Measurements from ENCODE around the gene EXT2.

EXT2 gene

DNA sequence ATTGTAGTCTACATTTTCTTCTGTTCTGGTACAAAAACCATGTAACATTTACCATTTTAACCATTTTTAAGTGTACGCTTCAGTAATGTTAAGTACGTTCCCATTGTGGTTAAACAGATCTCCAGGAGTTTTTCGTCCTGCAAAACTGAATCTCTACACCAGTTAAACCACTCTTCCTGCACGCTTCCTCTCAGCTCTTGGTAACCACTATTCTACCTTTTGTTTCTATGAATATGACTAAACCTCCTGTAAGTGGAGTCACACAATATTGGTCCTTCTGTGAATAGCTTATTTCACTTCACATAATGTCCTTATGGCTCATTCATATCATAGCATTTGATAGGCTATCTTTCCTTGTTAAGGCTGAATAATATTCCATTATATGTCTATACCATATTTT, 7.1 kb upstream of the EXT2 start:
- no peak for DNase-seq

- DNase-seq: no peak
Measured at GRCh38 chr11:44088871-44089270, 6.6 kb upstream of the EXT2 start.

DNA sequence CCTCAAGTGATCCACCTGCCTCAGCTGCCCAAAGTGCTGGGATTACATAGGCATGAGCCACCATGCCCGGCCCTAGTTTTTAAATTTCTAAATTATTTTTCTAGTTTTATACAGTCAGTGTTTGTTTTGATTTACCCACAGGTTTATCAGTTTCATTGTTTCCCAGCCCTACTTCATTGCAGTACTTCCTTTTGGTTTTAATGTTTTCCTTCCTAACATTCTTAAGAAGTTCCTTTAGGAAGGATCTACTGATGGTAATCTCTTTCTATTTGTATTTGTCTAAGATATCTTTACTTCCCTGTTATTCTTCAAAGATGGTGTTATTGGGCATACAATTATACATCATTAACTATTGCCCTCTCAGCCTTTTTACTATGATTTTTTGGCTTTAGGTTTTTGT, 4.9 kb upstream of the EXT2 start:
- no peak for DNase-seq

- peak; percentile 43 for DNase-seq
Measured at GRCh38 chr11:44094260-44094868, 1.1 kb upstream of the EXT2 start.

GRCh38 chr11:44096360-44097185, 1.1 kb downstream of the EXT2 start:
- no peak for DNase-seq

GRCh38 chr11:44097821-44098220, 2.3 kb downstream of the EXT2 start:
- DNase-seq: no peak

- DNase-seq: no peak
Measured at GRCh38 chr11:44101098-44101497, 5.6 kb downstream of the EXT2 start.

DNA sequence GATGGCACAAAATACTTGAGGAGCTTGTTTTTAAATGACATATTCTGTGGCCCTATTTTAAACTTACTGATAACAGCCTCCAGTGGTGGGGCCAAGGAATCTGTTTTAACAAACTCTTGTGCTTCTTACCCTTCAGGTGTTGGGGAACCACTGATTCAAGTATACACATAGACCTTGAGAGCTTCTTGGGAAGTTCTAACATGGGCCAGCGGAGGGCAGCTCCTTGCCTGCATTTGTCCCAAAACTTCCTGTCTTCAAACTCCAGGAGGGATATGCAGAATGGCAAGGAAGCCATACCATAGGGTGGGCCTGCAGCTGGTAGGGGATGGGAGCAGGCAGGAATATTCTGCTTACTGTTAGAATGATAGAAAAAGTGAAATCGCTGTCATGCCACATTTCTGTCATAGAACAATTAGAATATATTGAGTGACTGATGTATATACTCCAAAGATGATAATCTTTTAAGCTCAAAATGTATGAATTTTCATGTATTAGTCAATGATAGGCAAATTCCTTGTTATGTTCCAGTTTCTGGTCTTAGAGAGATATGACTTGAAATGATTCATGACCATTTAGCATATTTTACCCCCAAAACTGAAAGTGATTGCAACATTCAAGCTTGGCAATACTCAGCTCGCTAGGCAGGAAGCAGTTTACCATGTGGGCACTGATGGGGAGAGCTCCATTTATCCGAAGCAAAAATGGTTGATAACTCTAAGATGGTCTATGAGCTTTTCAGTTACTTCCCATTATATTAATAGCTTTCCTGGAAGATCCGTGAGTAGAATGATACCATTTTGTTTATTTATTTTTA, 9.2 kb downstream of the EXT2 start:
- no peak for DNase-seq

- no peak for DNase-seq
Measured at GRCh38 chr11:44108260-44108659, 12.8 kb downstream of the EXT2 start.

DNA sequence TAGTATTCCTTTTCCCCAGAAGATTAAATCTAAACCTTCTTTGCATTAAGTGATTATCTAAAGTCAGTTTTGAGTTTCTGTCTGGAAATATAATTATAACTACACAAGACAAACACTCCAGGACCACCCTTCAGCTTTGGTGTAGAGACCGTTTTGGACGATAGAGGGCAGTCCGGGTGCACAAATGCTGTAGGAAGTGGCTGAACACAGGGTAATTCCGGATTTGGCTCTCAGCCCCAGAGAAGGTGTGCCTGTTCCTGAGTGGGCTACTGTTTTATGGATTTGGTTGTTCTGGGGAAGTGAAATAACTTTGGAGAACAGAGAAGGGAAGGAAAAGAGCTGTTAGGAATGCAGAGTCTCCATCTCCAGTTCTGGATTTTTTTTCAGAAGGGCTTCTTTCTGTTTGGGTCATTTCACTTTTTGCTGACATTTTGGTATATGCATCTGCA, 14.8 kb downstream of the EXT2 start:
- peak; percentile 40 for DNase-seq

DNA sequence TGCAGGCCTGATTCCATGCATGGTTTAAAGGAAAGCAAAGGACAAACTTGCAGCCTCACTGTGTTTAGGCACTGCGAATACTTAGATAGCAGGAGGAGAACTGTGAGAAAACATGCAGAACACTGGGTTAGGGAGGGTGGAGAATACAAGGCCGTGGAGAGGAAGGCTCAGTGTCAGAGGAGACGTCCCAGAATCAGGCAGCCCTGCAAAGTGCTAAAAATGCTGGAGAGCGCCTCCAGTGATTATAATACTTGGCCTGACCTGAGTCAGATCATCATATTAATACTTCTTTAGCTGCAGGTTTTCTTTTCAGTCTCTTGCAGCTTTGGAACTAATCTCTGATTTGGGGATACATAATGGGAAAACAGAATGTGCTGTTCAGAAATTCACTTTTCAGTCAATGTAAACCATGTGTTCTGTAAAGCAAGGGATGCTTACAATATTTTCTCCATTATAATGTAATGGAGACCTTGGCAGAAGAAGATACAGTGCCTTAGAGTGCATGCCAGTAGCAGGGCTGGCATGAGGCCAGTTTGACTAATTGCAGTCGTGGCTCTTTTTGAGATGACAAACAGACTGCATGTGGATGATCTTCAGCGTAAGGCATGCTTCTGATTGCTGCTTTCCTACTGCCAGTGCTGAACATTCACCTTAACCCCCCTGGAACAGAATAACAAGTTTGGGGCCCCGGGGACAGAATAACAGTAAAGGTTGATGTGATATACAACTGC, 16.8 kb downstream of the EXT2 start:
- DNase-seq: no peak

DNA sequence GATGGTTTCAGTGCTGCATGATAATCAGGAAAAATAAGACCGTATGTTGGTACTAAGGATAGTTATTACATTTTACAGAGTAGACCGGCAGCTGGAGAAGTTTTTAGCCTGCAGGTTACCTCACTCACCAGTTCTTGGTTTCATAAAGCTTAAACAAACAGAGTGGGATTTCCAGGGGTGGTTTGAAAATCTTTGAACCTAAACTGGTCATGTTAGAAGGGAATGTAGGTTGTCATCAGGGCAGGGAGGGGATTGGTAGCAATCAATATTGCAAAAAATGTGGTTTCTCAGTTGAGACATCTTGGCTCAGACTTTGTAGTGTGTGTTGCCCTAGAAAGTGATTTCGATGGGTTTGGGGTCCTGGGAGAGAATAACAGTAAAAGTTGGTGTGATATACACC, 17.5 kb downstream of the EXT2 start:
- no peak for DNase-seq

DNA sequence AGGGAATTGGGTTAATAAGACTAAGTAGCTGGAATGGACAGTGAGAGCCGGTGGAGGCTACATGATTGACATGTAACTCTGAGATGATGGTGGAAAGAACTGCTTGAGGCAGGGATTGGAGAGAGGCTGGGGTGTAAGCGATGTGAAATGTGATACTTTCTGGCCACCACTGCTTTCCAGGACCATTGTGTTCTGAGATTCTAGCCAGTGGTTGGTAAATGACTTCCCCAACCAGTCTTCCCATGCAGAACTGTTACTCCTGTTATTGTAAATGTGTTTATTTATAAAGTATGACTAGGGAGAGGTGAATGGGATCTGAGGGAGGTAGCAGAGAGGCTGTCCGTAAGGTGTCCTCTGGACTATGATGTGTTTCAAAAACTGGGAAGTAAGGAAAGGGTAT, 18.1 kb downstream of the EXT2 start:
- no peak for DNase-seq

DNA sequence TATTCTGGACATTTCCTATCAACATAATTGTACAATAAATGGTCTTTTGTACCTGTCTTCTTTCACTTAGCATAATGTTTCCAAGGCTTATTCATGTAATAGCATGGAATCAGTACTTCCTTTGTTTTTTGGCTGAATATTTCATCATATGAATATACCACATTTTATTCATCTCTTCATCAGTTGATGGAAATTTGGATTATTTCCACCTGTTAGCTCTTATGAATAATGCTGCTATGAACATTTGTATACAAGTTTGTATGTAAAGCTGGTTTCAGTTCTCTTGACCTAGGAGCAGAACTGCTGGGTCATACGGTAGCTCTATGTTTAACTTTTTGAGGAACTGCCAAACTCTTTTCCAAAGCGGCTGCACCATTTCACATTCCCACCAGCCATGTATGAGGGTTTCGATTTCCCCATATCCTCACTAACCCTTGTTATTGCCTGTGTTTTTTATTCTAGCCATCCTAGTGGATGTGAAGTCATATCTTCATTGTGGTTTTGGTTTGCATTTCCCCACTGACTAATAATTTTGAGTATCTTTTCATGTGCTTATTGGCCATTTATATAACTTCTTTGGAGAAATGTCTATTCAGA, 20.9 kb downstream of the EXT2 start:
- DNase-seq: no peak

DNA sequence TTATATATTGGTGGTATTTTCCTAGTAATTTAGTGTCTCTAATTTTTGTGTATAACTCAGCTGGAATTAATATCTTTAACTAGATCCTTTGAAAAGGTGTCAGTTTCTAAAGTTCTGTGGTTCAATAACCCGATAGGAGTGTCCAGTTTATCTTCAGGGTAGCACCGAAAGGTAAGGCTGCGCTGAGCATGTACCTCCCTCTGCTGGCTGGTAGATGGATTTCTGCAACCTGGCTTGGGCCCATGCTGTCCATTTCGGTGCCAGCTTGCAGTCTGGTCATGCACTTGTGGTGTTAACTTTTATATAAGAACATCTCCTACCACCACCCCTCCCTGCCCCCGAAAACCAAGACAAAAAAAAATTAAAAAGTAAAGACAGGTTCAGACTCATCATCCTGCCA, 24.7 kb downstream of the EXT2 start:
- no peak for DNase-seq

- DNase-seq: no peak
Measured at GRCh38 chr11:44125598-44125997, 30.1 kb downstream of the EXT2 start.

- DNase-seq: no peak
Measured at GRCh38 chr11:44126304-44126703, 30.8 kb downstream of the EXT2 start.

DNA sequence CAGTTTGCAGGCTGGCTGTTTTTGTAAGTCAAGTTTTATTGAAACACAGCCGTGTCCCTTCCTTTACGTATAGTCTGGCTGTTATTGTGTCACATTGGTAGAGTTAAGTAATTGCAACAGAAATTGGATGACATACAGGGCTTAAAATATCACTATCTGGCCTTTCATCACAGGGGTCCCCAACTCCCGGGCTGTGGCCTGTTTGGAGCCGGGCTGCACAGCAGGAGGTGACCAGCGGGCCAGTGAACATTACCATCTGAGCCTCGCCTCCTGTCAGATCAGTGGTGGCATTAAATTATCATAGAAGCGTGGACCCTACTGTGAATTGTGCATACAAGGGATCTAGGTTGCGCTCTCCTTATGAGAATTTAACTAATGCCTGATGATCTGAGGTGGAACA, 31.7 kb downstream of the EXT2 start:
- no peak for DNase-seq

GRCh38 chr11:44128729-44129128, 33.3 kb downstream of the EXT2 start:
- DNase-seq: no peak

DNA sequence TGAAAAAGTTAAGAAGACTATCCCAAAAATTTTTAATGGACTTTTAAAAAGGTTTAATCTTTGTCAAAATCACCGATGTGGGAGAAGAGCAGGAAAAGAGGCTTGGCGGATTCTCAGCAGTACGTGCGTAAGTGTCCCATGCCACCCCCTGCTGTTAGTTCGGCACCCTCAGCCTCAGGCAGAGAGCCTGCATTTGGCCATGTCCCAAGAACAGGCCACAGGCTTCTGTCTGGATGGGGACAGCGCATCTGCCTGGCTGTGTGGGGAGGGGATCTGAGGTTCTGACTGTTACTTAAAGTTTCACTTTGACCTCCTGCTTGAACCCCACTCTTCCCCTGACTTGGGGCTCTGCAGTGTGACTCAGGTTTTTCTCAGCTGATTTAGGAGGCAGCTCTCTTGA, 35.3 kb downstream of the EXT2 start:
- DNase-seq: no peak

DNA sequence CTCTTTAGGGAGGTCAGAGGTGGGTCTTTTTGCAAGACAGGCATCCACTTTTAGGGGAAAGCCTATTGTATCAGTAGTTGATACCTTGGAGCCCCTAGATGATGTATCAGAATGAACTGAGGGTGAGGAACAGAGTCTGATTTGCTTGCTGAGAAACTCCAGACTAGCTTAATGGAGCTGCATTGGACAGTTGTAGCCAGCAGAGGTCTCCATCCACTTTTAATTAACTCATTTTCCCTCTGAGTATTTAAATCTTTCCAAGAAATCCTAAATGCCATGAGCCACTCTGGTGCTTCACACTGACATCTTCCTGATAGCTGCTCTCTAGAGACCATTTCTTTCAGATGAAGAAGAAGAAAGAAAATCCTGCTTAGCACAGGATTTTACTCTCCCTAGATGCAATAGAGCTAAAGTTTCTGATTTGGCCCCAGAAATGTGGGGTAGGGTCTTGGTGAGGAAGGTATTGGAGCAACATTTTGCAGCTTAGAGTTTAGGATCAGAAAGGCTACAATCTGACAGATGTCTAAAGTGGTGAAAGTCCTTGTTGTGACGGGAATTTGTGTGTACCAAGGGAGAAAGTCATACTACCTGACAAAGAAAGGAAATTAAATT, 38.0 kb downstream of the EXT2 start:
- peak; percentile 2 for DNase-seq

DNA sequence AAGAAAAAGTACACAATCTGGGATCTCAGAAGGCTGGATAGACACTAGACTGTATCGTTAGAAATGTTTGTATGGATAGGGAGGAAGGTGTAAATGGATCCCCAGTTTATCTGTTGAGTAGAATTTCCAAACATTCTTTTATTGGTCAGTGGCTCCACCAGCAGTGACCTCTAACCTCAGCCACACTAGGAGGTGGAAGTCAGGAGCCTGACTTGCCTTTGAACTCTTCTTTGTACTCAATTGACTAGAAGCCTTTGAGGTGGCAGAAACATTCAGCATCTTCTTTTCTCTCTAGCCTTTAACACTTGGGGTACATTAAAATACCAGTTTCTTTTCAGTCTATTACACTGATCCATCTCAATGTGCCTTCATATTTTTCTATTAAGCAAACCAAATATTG, 39.1 kb downstream of the EXT2 start:
- no peak for DNase-seq

Data from KG1 (cell line).